BJ (cell line): ENCODE results near the gene EPB41L5. TPM values are rescaled to one million over a fixed set of nuclear protein-coding genes. Genes with fewer than 3 reads are reported as not detected.

Experiments used
- CTCF ChIA-PET: fragments of 350-600 bp; formaldehyde crosslinking; extraction: SDS; loops from one replicate; lab custom pipeline; 2021; ENCODE audit warnings: antibody characterized with exemption, inconsistent platforms; lab: Yijun Ruan, JAX
- POLR2A ChIA-PET: fragments of 300-600 bp; sonication (Branson Sonifier 250); formaldehyde crosslinking; extraction: SDS; loops from one replicate; lab custom pipeline; 2021; ENCODE audit warnings: antibody characterized with exemption; lab: Charles Lee
- DNase-seq: peaks from one replicate; pipeline ENCODE4 v3.0.0-alpha.2; 2011; ENCODE audit warnings: low read depth
- H3K27me3 ChIP-seq: 2 replicates; pipeline ENCODE4 v1.6.0; 2011; ENCODE audit warnings: low read length; ENCODE audit not compliant: control insufficient read depth, insufficient read depth
- H3K36me3 ChIP-seq: 2 replicates; pipeline ENCODE4 v1.5.1; 2011; ENCODE audit warnings: low read length; ENCODE audit not compliant: control insufficient read depth, insufficient read depth
- H3K4me3 ChIP-seq: 2 replicates; pipeline ENCODE4 v1.5.1; 2011; ENCODE audit warnings: low read depth, mild to moderate bottlenecking, control low read depth, low read length
- CTCF ChIP-seq: IDR thresholded peaks from 2 replicates; pipeline ENCODE4 v1.5.1; 2011; ENCODE audit warnings: low read depth, mild to moderate bottlenecking, control low read depth, inconsistent platforms, low read length, moderate library complexity; ENCODE audit not compliant: insufficient read depth
- polyA plus RNA-seq: library from polyadenylated mRNA; depleted of rRNA; stranded (reverse); fragments of >200 nt; gene quantifications from 2 replicates; pipeline ENCODE4 v1.2.3, GENCODE V29; 2011

EPB41L5 gene
- polyA plus RNA-seq, 1 experiment = 4.4 TPM

- DNase-seq = no peak
- Histone ChIP-seq H3K27me3 (no peaks in the 10 kb centered on the region), H3K4me3 (no peak overlapping the region), H3K36me3 (no peaks in the 10 kb centered on the region)
- ChIA-PET POLR2A (no interaction called here), CTCF (no interaction called here)
- no peak for TF ChIP-seq CTCF
Measured at GRCh38 chr2:120032297-120032696, 19.4 kb downstream of the EPB41L5 start.

- no peaks in the 10 kb centered on the region for H3K27me3 ChIP-seq
- CTCF ChIA-PET = no interaction called here
- TF ChIP-seq CTCF = no peak
- no peaks in the 10 kb centered on the region for H3K36me3 ChIP-seq
- no peak for DNase-seq
- POLR2A ChIA-PET = no interaction called here
- no peak overlapping the region for H3K4me3 ChIP-seq
Measured at GRCh38 chr2:120034027-120034426, 21.1 kb downstream of the EPB41L5 start.

DNA sequence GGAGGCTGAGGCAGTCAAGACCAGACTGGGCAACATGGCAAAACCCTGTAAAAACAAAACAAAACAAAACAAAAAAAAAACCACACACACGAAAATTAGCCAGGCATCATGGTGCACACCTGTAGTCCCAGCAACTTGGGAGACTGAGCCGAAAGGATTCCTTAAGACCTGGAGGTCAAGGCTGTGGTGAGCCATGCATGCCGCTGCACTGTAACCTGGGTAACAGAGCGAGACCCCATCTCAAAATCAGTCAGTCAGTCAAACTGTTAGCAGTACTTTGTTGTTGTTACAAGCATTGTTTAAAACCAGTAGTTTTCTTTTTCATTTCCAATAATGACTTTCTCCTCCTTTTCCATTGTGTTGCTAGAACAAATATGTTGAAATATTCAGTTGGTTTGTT lies 21.7 kb downstream of the EPB41L5 start:
- Histone ChIP-seq H3K4me3 (no peak overlapping the region), H3K27me3 (no peaks in the 10 kb centered on the region), H3K36me3 (no peaks in the 10 kb centered on the region)
- no peak for TF ChIP-seq CTCF
- CTCF ChIA-PET = no interaction called here
- no peak for DNase-seq
- POLR2A ChIA-PET = no interaction called here

GRCh38 chr2:120036145-120036544 lies 23.3 kb downstream of the EPB41L5 start:
- H3K4me3 ChIP-seq = no peak overlapping the region
- DNase-seq = no peak
- POLR2A ChIA-PET = no interaction called here
- no peaks in the 10 kb centered on the region for H3K36me3 ChIP-seq
- no peaks in the 10 kb centered on the region for H3K27me3 ChIP-seq
- no peak for TF ChIP-seq CTCF
- CTCF ChIA-PET = no interaction called here

- POLR2A ChIA-PET = no interaction called here
- no peaks in the 10 kb centered on the region for H3K27me3 ChIP-seq
- DNase-seq = no peak
- no peaks in the 10 kb centered on the region for H3K36me3 ChIP-seq
- CTCF ChIA-PET = no interaction called here
- no peak for TF ChIP-seq CTCF
- no peak overlapping the region for H3K4me3 ChIP-seq
Measured at GRCh38 chr2:120037995-120038541, 25.2 kb downstream of the EPB41L5 start.
